AG08396 (cell line): Measurements from ENCODE around the gene CDPF1.
"Not testable (repeated sequence)": the region's sequence is repeated elsewhere in the genome, so short reads cannot be mapped to it uniquely, and the experiment has no call there.

Source experiments
- DNase-seq: peaks from one replicate; pipeline ENCODE4 v3.0.0; 2012; ENCODE audit warnings: low spot score, mixed read lengths

Gene CDPF1

GRCh38 chr22:46224898-46225290, 25.2 kb downstream of the CDPF1 start:
- DNase-seq: no peak

DNA sequence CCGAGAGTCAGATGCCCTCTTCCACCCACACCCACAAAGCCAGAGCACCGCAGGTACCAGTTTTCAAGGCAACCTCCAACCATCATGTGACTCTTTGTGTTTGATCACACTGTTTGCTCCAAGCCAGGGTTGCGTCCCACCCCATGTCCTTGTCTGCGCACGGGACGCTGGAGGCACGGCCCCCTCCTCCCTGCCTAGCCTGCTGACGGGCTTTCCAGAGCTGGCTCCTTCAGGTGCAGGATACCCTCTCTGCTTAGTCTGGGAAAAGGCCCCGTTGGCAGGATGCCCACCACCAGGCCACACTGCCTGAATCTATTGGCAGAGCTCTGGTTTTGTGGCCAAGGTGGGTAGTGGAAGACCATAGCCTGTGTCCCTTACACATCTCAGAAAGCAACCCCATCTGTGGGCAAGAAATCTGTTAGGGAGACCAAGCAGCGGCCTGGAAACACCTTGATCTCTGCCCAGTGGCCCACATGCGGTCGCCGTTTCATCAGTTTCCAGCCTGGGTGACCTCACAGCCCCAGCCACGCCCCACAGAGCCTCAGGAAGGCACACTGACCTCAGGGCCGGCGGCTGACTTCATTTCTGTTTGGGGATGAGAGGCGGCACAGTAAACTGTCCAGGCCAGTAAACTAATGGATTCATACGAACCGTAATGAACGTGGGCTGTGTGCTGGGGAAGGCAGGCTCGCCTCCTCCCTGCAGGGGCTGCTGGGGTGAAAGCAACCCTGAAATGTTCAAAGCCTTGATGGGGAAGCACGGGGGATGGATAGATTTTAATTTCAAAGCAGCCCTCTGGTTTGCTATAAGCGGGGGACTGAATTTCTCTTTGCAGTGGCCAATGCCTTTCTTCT, 25.8 kb downstream of the CDPF1 start:
- no peak for DNase-seq

DNA sequence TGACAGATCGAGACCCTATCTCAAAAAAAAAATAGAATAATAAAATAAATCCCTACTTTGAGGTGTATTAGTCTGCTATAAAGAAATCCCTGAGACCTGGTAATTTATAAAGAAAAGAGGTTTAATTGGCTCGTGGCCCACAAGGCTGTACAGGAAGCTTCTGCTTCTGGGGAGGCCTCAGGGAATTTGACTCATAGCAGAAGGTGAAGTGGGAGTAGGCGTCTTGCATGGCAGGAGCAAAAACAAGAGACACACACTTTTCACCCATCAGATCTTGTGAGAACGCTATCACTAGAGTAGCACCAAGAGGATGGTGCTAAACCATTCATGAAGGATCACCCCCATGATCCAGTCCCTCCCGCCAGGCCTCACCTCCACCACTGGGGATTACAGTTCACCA, 29.2 kb downstream of the CDPF1 start:
- no peak for DNase-seq

GRCh38 chr22:46219636-46220035, 30.5 kb downstream of the CDPF1 start:
- DNase-seq: no peak

DNA sequence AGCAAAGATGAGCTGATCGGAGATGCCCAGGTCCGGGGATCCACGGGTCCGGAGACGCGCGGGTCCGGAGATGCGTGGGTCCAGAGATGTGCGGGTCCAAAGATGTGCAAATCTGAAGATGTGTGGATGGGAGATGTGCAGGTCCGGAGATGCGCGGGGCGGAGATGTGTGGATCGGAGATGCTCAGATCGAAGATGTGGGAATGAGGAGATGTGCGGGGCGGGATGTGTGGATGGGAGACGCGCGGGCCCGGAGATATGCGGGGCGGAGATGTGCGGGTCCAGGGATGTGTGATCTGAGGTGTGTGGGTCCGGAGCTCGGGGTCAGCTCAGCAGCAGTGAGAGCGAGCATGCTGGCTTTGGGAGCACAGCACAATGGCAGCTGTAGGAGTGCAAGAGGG, 35.5 kb downstream of the CDPF1 start:
- DNase-seq: no peak

GRCh38 chr22:46214149-46214548, 35.9 kb downstream of the CDPF1 start:
- no peak for DNase-seq

GRCh38 chr22:46213052-46213451, 37.0 kb downstream of the CDPF1 start:
- DNase-seq: no peak

DNA sequence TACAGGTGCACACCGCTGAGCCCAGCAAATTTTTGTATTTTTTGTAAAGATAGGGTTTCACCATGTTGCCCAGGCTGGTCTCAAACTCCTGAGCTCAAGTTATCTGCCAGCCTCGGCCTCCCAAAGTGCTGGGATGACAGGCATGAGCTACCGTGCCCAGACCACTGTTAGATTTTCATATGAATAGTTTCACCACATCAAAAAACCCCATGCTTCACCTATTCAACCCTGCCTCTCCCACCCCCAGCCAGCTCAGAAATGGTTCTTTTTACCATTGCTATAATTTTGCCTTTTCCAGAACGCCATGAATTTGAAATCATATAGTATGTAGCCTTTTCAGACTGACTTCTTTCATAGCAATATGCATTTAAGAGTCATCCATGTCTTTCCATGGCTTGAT, 37.9 kb downstream of the CDPF1 start:
- DNase-seq: no peak

DNA sequence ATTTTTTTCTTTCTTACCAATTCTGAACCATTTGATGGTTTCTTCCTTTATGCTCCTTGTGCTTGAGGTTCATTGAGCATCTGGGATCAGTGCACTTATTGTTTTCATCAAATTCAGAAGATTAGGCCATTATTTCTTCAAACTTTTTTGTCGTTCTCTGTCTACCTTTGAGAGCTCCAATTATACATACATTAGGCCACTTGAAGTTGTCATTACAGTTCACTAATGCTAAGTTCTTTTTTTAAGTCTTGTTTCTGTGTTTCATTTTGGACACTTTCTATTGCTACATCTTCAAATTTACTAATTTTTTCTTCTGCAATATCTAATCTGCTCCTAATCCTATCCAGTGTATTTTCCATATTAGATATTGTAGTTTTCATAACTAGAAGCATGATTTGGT, 40.8 kb downstream of the CDPF1 start:
- no peak for DNase-seq

- no peak for DNase-seq
These were observed 46.5 kb downstream of the CDPF1 start for GRCh38 chr22:46203601-46203980.

DNA sequence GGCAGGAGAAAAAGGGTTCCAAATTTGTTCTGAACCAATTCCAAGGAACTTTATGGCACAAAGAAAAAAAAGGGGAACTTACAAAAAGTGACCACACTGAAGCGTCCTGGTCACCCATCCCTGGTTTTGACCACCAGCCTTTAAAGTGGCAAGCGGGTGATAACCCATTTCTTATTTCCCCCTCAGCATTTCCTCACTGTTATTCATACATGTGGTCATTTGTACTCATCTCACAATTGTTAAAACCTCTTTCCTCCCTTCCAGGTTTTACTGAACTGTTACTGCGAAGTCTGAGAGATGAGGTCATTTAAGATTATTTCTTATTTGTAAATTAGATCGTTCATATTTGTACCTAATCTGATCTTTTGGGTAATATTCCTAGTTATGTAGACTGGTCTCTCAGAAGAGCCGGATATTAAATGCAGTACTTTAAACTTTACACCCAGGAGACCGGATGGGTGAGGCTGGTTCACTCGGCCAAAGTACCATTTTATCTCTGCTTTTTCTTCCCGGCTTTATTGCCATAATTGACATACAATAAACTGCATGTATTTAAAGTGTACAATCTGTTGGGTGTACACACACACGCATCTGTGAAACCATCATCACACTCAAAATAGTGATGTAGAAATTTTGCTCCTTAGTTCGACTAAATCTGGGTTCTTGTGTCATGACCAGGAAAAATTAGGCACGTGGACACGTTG, 47.0 kb downstream of the CDPF1 start:
- no peak for DNase-seq

GRCh38 chr22:46201059-46201757, 48.9 kb downstream of the CDPF1 start:
- DNase-seq: no peak

DNA sequence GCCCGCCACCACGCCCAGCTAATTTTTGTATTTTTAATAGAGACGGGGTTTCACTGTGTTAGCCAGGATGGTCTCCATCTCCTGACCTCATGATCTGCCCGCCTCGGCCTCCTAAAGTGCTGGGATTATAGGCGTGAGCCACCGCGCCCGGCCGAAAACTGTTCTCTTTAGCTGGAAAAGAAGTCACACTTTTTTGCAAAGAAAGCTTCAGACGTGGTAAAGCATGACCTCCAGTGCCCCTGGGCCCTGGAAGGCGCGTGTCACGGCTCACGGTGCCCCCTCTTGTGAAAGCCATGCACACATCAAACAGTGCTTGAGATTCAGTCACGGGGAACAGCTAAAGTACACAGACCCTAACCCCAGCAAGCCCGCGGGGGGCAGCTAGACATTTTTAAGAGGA, 51.3 kb downstream of the CDPF1 start:
- not testable (repeated sequence) for DNase-seq

GRCh38 chr22:46198274-46198673, 51.8 kb downstream of the CDPF1 start:
- no peak for DNase-seq

DNA sequence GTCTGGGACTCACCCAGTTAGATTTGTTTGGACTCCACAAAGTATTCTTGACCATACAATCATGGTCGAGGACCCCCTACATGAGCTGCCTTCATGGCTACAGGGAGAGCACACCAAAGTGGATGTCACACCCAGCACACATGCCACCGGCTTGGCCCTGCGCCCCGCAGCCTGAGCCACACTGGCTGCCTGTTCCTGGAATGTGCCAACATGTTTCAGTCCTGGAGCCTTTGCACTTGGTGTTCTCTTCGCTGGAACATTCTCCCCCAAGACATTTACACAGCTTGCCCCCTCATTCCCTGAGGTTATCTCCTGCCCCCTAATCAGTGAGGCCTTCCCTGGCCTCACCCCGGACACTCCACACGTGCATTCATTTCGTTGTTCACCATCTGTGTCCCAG, 53.8 kb downstream of the CDPF1 start:
- DNase-seq: no peak

DNA sequence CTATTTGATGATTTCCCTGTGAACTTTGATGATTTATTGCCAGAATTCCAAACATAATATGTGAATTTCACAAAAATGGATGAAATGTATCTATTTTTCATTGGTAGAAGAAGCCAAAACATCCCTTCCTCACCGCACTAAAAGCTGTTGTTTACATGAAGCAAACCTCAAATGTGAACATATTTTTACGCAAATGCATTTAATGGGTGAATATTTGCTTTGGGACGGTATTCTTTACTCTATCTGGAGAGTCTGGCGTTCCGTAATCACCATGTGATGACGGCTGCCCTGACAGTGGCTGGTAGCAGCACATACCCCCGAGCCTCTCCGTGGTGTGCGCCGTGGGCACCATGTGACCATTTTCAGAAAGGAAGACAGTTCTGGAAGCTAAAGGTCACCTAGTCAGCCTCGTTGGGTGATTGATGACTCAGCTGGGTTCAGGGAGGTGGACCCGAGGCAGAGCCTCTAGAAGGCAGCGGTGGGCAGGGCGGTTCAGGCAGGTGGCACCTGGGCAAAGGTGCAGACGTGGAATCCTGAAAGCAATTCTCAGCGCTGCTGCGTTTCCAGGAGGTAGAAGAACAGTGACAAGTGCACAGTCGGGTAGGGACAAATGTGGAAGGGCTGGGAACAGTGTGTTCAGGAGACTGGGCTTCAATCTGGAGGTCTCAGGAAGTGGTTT, 54.5 kb downstream of the CDPF1 start:
- no peak for DNase-seq
